K562 (cell line): ENCODE data around the gene ICAM2. TPM values are rescaled to one million over a fixed set of nuclear protein-coding genes. Genes with fewer than 3 reads are reported as not detected.

Experiments used
- CHD4 ChIP-seq: fragments of 200-600 bp; sonication (generic); IDR thresholded peaks from 3 replicates; pipeline ENCODE4 v1.6.1; 2012; ENCODE audit warnings: low read depth, mild to moderate bottlenecking, mixed read lengths, low read length, inconsistent platforms; ENCODE audit not compliant: insufficient read depth, insufficient replicate concordance, poor library complexity, severe bottlenecking
- CTBP1 ChIP-seq: fragments of 450-650 bp; IDR thresholded peaks from 2 replicates; pipeline ENCODE4 v1.6.1; 2016; ENCODE audit warnings: borderline replicate concordance
- KAT2B ChIP-seq: IDR thresholded peaks from one replicate; pipeline ENCODE4 v1.6.1; 2012; ENCODE audit warnings: low read depth, mild to moderate bottlenecking, control low read depth, inconsistent platforms, low read length, moderate library complexity
- MXI1 ChIP-seq: IDR thresholded peaks from 2 replicates; pipeline ENCODE4 v1.6.1; 2011; ENCODE audit warnings: low read depth, mild to moderate bottlenecking, improper control_type of control experiment, low read length
- NCOA6 ChIP-seq: fragments of 450-650 bp; IDR thresholded peaks from 2 replicates; pipeline ENCODE4 v1.6.1; 2017; ENCODE audit warnings: mild to moderate bottlenecking
- NFIX ChIP-seq: fragments of 250-450 bp; sonication (Bioruptor Pico); IDR thresholded peaks from 2 replicates; pipeline ENCODE4 v1.4.0; 2020; ENCODE audit warnings: low read depth, mild to moderate bottlenecking, moderate library complexity
- NUFIP1 ChIP-seq: fragments of 450-650 bp; IDR thresholded peaks from 2 replicates; pipeline ENCODE4 v1.6.1; 2018; ENCODE audit not compliant: partially characterized antibody
- RBM25 ChIP-seq: fragments of 200-400 bp; formaldehyde crosslinking; IDR thresholded peaks from 2 replicates; pipeline ENCODE4 v1.6.1; 2018; ENCODE audit warnings: low read length, low read depth, moderate library complexity; ENCODE audit not compliant: severe bottlenecking
- SMARCA4 ChIP-seq: fragments of 450-650 bp; IDR thresholded peaks from 2 replicates; pipeline ENCODE4 v1.6.1; 2016
- SNIP1 ChIP-seq: fragments of 450-650 bp; IDR thresholded peaks from 2 replicates; pipeline ENCODE4 v1.7.1; 2017; ENCODE audit warnings: low read depth, mild to moderate bottlenecking
- SNRNP70 ChIP-seq: fragments of 200-400 bp; formaldehyde crosslinking; optimal IDR thresholded peaks from 2 replicates; pipeline ENCODE3; 2017; ENCODE audit warnings: low read depth, low read length
- ZMIZ1 ChIP-seq, 2 experiments: fragments of 150-350 bp in 1 of 2; IDR thresholded peaks; 2 replicates each; pipeline ENCODE4 v1.6.1; 2012 to 2016; ENCODE audit warnings: low read depth in 2 of 2, low read length in 2 of 2, mild to moderate bottlenecking in 1 of 2, moderate library complexity in 1 of 2
- ZNF143 ChIP-seq: sonication (generic); formaldehyde crosslinking; IDR thresholded peaks from 2 replicates; pipeline ENCODE4 v1.9.0; 2022; ENCODE audit warnings: mild to moderate bottlenecking, missing genetic modification reagents
- ZNF699 ChIP-seq: fragments of 250-450 bp; sonication (Bioruptor Pico); IDR thresholded peaks from 2 replicates; pipeline ENCODE4 v1.8.0; 2021; ENCODE audit warnings: mild to moderate bottlenecking, moderate library complexity; ENCODE audit not compliant: insufficient replicate concordance
- ZNF717 ChIP-seq: fragments of 250-450 bp; sonication (Bioruptor Pico); IDR thresholded peaks from 2 replicates; pipeline ENCODE4 v1.5.0; 2021
- ZNF77 ChIP-seq: fragments of 250-450 bp; sonication (Bioruptor Pico); IDR thresholded peaks from 2 replicates; pipeline ENCODE4 v1.5.0; 2020
- polyA plus RNA-seq, 8 experiments: library from polyadenylated mRNA; depleted of rRNA in 4 of 8; stranded (reverse) in 5 of 8; unstranded in 3 of 8; fragments of >200 nt; fragmentation: Nextera tagmentation in 2 of 8; fragmentation: Illumina TruSeq in 1 of 8; extraction: Ambion mirVana in 2 of 8; extraction: Trizol in 1 of 8; gene quantifications; 2 replicates each; pipeline versions ENCODE4 v1.2.1 to v1.2.3, GENCODE V29; 2011 to 2014; ENCODE audit warnings: inconsistent platforms in 1 of 8, missing spikeins in 1 of 8
- total RNA-seq, 7 experiments: library from RNA; depleted of rRNA in 6 of 7; stranded (reverse); fragments of >200 nt in 6 of 7; fragmentation: Illumina TruSeq in 2 of 7; extraction: Trizol in 2 of 7; gene quantifications; 2 replicates each; pipeline versions ENCODE4 v1.2.1 to v1.2.3, GENCODE V29; 2011 to 2021; ENCODE audit warnings: low replicate concordance in 1 of 7
- TF ChIP-seq, protein P1 (sequence below): fragments of 250-450 bp; sonication (Bioruptor Pico); IDR thresholded peaks from 2 replicates; pipeline ENCODE4 v1.4.0; 2020; ENCODE audit warnings: mild to moderate bottlenecking, moderate library complexity
- TF ChIP-seq, protein P2 (sequence below): sonication (generic); formaldehyde crosslinking; IDR thresholded peaks from 2 replicates; pipeline ENCODE4 v1.8.0; 2022; ENCODE audit warnings: mild to moderate bottlenecking, missing genetic modification reagents
- TF ChIP-seq, protein P3 (sequence below): fragments of 250-450 bp; sonication (Bioruptor Pico); IDR thresholded peaks from 2 replicates; pipeline ENCODE4 v1.9.0; 2021; ENCODE audit warnings: mild to moderate bottlenecking
- TF ChIP-seq, protein P4 (sequence below): fragments of 450-650 bp; IDR thresholded peaks from 2 replicates; pipeline ENCODE4 v1.6.1; 2016; ENCODE audit warnings: antibody characterized with exemption

Gene ICAM2
- total and polyA plus RNA-seq, 9 of the 15 experiments (the other 6 are each of a cell fraction or from before 2014, with no cell fraction given) = 37.9 to 89.4 (median 60.6) TPM

DNA sequence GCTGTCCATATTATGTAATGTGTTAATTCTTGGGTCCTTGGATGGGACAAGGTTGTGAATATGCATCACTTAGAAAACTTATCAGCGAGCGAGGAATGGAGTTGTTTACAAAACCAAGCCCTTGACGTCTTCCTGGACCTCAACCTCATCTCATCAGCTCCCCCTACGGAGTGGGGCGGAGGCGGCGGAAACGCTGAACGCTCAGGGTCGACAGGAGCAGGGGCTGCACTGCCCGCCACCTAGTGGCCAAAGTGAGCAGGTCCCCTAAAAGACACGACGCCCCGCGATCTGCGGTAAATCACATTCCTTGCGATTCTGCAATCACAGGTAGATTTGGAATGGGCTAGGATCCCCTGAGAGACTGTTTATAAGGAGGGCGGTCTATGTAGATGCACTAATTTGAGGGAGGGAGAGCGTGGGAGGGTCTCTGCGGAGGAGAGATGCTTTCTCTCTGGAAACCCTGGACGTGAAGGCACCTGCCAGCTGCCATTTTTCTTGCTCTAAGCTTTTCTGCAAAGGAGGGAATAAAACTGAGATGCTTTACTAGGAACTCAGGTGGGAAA lies 5.4 kb upstream of the ICAM2 start (continued):
- TF ChIP-seq, protein P1, sequence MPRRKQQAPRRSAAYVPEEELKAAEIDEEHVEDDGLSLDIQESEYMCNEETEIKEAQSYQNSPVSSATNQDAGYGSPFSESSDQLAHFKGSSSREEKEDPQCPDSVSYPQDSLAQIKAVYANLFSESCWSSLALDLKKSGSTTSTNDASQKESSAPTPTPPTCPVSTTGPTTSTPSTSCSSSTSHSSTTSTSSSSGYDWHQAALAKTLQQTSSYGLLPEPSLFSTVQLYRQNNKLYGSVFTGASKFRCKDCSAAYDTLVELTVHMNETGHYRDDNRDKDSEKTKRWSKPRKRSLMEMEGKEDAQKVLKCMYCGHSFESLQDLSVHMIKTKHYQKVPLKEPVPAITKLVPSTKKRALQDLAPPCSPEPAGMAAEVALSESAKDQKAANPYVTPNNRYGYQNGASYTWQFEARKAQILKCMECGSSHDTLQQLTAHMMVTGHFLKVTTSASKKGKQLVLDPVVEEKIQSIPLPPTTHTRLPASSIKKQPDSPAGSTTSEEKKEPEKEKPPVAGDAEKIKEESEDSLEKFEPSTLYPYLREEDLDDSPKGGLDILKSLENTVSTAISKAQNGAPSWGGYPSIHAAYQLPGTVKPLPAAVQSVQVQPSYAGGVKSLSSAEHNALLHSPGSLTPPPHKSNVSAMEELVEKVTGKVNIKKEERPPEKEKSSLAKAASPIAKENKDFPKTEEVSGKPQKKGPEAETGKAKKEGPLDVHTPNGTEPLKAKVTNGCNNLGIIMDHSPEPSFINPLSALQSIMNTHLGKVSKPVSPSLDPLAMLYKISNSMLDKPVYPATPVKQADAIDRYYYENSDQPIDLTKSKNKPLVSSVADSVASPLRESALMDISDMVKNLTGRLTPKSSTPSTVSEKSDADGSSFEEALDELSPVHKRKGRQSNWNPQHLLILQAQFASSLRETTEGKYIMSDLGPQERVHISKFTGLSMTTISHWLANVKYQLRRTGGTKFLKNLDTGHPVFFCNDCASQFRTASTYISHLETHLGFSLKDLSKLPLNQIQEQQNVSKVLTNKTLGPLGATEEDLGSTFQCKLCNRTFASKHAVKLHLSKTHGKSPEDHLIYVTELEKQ (CRISPR knock-in tag) = no peak
- TF ChIP-seq NUFIP1 (no peak), NCOA6 (no peak), ZNF699 (CRISPR knock-in tag) (no peak), CTBP1 (peak; percentile 90), ZNF77 (CRISPR knock-in tag) (no peak), NFIX (CRISPR knock-in tag) (no peak), ZNF717 (CRISPR knock-in tag) (no peak), RBM25 (no peak), SNIP1 (no peak), SNRNP70 (no peak), KAT2B (no peak), MXI1 (no peak), ZMIZ1 (IDR thresholded peaks at IDR 0.05; ENCODE audit: low read depth in 2 of 2, low read length in 2 of 2) (no peak), SMARCA4 (peak; percentile 11; the same call in 1 of the 2 replicates), CHD4 (no peak), ZNF143 (CRISPR knock-in tag) (no peak)
- TF ChIP-seq, protein P2, sequence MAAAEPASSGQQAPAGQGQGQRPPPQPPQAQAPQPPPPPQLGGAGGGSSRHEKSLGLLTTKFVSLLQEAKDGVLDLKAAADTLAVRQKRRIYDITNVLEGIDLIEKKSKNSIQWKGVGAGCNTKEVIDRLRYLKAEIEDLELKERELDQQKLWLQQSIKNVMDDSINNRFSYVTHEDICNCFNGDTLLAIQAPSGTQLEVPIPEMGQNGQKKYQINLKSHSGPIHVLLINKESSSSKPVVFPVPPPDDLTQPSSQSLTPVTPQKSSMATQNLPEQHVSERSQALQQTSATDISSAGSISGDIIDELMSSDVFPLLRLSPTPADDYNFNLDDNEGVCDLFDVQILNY (CRISPR knock-in tag) = peak; percentile 45; the same call in 1 of the 2 replicates
- TF ChIP-seq, protein P3, sequence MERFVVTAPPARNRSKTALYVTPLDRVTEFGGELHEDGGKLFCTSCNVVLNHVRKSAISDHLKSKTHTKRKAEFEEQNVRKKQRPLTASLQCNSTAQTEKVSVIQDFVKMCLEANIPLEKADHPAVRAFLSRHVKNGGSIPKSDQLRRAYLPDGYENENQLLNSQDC (CRISPR knock-in tag) = no peak
- TF ChIP-seq, protein P4, sequence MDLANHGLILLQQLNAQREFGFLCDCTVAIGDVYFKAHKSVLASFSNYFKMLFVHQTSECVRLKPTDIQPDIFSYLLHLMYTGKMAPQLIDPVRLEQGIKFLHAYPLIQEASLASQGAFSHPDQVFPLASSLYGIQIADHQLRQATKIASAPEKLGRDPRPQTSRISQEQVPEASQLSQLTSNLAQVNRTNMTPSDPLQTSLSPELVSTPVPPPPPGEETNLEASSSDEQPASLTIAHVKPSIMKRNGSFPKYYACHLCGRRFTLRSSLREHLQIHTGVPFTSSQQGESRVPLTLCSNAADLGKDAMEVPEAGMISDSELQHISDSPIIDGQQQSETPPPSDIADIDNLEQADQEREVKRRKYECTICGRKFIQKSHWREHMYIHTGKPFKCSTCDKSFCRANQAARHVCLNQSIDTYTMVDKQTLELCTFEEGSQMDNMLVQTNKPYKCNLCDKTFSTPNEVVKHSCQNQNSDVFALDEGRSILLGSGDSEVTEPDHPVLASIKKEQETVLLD = peak; percentile 53; the same call in 1 of the 2 replicates
